T1000 (cell line): Measurements from ENCODE around the gene HSF2.
A peak's percentile ranks its signal among the peaks of the same experiment; 100 is the strongest.
"Not testable (repeated sequence)": the region's sequence is repeated elsewhere in the genome, so short reads cannot be mapped to it uniquely, and the experiment has no call there.

ENCODE experiments used
- DNase-seq: peaks from one replicate; lab custom pipeline; 2025; ENCODE audit warnings: mixed read lengths; lab: John Stamatoyannopoulos, UW

The HSF2 gene

GRCh38 chr6:122454673-122455072 is 55.2 kb downstream of the HSF2 start:
- no peak for DNase-seq

DNA sequence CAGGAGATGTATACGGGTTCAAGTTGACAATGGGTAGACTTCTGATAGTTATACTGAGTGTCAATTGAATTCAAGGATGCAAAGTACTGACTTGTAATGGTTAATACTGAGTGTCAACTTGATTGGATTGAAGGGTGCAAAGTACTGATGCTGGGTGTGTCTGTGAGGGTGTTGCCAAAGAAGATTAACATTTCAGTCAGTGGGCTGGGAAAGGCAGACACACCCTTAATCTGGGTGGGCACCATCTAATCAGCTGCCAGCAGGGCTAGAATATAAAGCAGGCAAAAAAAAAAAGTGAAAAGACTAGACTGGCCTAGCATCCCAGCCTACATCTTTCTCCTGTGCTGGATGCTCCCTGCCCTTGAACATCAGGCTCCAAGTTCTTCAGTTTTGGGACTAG is 55.7 kb downstream of the HSF2 start:
- DNase-seq: not testable (repeated sequence)

DNA sequence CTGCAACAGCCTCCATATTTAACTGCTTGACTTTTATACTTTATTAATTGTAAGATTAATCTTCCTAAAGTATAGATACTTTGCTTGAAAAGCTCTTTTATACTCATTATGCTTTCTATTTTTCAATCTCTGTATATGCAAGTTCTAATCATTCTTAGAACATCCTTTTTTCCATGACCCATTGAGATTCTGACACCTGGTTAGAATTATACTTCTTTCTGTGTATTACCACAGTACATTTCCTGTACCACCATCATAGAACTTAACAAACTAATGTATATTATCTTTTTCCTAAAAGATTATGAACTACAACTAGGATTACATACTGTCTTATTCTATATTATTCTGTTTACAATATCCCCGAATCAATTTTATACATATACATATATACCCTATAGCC is 58.6 kb downstream of the HSF2 start:
- no peak for DNase-seq

GRCh38 chr6:122459240-122459639 is 59.8 kb downstream of the HSF2 start:
- DNase-seq: no peak

GRCh38 chr6:122459865-122460416 is 60.5 kb downstream of the HSF2 start:
- DNase-seq: not testable (repeated sequence)

- DNase-seq: no peak
Observed at GRCh38 chr6:122461885-122462284, 62.4 kb downstream of the HSF2 start.

DNA sequence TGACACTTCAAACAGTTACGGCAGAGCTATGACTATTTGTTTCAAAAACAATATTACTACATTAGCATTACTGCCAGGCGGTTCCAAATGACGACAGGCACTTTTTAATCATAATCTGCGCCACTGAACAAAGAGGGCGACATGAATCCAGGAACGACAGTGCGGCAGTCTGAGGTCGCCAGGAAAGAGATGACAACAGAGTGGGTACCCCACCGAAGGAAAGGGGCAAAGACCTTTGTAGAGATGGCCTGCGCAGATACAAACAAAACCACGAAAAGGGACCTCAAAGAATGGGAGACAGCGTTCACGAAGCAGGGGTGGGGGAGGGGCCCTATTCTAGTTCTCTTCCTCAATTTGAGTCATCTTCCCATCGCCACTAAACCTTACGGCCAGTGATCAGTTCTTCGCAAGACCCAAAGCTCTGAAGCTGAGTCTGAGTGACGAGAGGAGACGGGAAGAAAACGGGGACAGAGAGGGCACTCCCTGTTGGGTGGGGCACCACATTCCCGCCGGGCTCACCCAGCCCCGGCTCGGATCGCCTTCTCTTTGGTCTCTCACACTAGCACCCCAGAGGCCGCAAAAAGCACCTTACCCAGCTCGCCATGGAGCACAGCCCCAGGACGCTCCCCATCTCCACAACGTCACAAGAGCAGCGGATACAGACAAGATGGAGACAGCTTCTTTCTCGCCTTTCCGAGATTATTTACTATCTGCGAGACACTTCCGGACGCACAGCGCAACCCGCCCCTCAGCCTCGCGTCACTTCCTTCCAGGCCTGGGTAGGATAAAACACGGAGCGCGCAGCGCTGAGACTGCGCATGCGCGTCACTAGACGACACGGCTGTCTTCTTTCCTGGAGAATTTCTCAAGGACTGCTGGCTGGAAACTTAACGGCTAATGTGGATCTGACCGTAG is 71.9 kb downstream of the HSF2 start, which contains the start of gene SERINC1:
TSS of gene SERINC1 (minus strand) at position 701 of the 915 bp plus-strand sequence. CDS start at position 631, 70 bp downstream.
- DNase-seq: peak; percentile 87

DNA sequence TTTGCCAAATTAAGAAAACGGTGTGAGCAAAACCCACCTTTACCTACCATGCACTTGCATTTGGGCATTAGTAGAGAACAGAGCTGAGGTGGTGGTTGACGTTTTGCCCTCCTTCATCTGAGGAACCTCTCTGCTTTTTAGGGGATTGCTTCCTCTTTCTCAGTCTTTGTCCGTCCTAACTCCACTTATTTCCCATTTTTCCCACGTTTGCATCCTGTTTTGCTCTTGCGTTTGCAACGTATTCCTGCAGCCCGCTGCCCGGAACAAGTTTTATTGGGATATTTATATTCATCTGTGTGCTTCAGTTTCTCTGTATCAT is 72.5 kb downstream of the HSF2 start:
- no peak for DNase-seq

DNA sequence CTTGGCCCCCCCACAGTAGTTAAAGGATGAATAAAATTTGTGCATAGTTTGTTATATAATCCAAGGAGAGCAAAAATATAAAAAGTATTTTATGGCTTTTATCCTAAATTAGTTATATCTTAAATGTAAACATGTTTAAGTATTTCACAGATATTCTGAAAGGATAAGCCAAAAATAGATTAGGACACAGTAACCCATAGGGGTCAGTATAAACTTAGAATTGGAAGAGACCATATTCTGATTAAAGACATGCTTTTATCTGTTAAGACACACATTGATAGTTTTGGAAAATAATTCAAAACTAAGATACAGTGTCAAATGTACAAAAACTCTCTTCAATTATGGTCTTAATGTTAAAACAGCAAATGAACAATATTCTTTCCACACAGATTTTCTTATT is 76.7 kb downstream of the HSF2 start:
- no peak for DNase-seq

GRCh38 chr6:122482750-122483080 is 83.3 kb downstream of the HSF2 start:
- DNase-seq: no peak
